LHCN-M2 (cell line): ENCODE results near the gene PRKAR1B. TPM values are rescaled to one million over a fixed set of nuclear protein-coding genes. Genes with fewer than 3 reads are reported as not detected.

ENCODE experiments used
- DNase-seq: peaks from one replicate; pipeline ENCODE4 v3.0.0-alpha.2; 2012; ENCODE audit warnings: low read depth
- total RNA-seq: library from RNA; depleted of rRNA; stranded (reverse); fragments of >200 nt; gene quantifications from 2 replicates; pipeline ENCODE4 v1.2.3, GENCODE V29; 2014

PRKAR1B gene
- total RNA-seq, 1 experiment from 2014 or later, result 23.0 TPM

- no peak for DNase-seq
Observed at GRCh38 chr7:542131-542712, 184.9 kb downstream of the PRKAR1B start.

DNA sequence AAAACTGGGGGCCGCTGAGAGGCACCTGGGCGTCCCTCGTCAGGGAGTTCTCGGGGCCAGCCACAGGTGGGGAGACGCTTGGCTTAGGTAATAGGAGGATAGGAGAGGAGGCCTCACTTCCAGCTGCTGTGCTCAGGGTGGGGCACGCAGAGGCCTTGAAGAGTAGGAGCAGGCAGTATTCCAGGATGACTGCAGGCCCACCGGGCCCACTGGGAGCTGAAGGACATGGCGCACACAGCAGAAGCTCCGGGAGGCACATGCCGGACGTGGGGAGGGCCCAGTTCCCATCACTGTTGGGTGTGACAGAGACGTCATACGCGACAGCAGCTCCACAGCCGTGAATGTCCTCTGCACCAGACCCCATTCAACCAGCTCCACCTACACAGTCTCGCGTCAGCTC is 185.4 kb downstream of the PRKAR1B start:
- no peak for DNase-seq

DNA sequence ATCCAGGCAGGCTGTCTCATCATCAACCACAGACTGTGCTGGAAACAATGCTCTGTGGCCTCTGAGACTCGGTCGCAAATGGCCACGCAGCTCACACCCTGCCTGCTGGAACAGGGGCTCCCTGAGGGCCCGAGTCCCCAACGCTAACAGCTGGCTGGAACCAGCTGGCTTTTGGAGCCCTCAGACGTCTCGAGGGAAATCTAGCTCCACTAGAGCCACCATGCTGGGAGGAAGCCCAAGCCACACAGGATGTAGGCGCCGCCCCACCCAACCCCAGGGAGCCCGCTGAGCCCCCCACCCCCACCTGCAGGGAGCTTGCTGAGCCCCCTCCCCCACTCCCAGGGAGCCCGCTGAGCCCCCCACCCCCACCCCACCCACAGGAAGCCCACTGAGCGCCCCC is 186.1 kb downstream of the PRKAR1B start:
- DNase-seq, result no peak

DNA sequence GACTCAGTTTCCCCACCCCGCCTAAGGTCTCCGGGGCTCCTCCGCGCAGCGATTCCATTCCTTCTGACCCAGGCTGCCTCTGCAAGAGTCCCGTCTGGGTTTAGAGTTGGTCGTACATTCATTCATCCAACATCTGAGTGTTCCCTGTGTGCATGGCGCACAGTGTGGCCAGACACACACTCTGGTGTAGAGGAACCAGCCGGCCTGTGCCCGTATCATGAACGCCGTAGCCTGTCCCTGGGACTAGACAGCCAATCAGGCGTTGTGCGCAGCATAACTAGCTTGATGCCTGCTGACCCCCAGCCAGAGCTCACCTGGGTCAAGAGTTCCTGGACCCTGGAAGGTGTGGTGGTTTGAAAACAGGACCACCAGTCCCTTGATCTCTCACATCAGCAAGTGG is 186.5 kb downstream of the PRKAR1B start:
- DNase-seq, result no peak

DNA sequence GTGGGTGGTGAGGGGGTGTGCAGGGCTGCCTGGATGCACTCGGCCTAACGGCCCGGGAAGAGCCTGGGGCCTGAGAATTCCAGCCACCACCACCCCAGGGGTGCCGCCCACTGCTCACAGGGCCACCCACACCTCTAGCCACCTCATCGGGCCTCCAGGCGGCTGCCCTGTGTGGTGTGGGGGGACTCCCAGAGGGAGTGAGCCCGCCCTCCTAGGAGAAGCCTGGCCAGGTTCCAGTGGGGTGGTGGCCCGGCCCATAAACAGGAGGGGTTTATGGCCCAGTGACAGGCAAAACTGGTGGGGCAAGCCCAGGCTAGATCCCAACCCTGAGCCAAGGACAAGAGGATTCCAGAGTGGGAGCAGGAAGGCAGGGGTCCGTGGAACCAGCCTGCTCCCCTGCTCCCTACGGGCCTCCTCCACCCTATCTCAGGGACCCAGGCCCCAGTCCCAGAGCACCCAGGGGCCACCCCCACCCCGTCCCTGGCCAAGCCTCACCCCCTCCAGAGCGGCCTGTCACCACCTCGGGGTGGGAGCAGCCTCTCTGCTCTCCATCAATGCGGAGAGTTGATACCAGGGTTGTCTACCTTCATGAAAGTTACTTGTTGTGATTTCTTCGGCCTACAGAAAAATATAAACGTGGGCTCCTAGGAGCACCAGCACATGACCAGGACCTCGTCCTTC is 187.2 kb downstream of the PRKAR1B start:
- DNase-seq, result peak; percentile 70

- no peak for DNase-seq
Observed at GRCh38 chr7:538764-539685, 188.1 kb downstream of the PRKAR1B start.

DNA sequence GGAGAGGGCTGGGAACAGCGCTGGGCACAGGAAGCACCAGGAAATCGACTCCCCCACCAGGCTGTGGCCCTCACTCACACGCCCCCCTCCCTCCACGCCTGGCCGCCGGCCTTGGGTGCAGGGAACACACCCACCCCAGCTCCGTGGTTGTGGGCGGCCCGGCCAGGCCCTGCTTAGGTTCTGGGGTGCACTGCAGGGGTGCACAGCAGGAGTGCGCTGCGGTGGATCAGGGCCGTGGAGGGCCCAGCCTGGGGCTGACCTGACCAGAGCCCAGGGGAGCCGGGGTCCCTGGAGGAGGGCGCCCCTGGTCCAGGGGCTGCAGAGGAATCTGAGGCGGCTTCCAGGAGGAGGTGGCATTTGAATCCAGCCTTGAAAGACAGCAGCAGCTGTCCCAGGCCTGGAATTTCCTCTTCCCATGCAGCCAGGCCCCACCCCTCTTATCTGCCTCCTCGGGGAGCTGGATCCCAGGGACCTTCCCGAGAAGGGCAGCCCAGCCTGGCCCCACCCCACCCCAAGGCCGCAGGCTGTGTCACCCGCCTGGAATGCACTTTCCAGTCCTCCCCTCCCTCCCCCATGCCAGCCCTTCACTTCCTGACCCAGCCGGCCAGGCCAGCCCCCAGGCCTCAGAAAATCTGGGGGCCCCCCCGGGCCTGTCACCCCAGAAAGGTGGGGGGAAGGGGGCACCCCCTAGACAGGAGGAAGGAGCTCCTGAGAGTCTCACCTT is 189.0 kb downstream of the PRKAR1B start:
- DNase-seq, result peak; percentile 99

GRCh38 chr7:536231-536630 is 190.8 kb downstream of the PRKAR1B start:
- no peak for DNase-seq

GRCh38 chr7:534959-535358 is 192.1 kb downstream of the PRKAR1B start:
- DNase-seq, result no peak

GRCh38 chr7:534075-534474 is 193.0 kb downstream of the PRKAR1B start:
- DNase-seq, result no peak

- no peak for DNase-seq
Observed at GRCh38 chr7:533266-533665, 193.8 kb downstream of the PRKAR1B start.

DNA sequence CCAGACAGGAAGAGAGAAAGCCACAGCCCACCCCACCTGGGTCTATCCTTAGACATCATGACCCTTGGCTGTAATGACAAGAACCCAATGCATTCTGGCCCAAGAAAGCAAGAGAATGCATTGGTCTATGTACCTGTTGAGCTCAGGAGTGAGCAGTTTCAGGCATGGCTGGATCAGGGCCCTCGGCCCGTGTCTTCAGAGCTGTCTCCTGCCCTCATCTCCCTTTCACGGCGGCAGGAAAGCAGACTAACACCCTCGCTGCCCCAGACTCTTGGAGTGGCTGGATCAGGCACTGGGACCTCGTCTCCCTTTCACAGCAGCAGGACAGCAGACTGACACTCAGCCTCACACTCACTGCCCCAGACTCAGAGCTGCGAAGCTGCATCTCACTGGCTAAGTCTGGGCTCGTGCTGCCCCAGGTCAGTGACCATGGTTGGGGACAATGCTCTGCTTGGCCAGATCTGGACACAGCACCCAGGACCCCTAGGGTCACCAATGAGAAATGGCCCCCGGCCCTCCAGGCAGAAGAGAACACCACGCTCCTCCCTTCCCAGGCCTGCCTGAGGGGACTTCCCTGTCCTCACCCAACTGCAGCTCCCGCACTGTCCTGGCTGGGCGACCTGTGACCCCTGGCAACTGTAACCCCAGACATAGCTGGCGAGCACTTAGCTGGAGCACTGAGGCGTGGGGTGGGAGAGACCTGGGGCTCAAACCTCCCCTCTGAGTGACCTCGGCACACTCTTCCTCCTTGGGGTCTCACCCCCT is 194.5 kb downstream of the PRKAR1B start:
- no peak for DNase-seq

DNA sequence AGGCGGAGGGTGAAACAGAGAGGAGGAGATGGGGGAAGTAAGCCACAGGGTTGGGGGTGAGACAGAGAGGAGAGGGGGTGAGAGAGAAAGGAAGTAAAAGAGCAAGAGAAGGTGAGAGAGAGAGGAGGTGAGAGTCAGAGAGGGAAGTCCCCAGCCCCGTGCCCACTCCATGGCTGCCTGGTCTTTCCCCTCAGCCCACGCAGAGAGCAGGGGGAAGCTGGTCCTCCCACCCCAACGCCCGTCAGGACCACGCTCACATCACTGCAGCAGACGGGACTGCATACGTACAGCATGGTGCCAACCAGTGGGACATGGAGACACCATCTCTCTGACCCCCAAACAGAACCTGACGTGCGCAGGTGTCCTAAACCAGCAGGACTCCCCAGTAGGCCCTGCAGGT is 195.3 kb downstream of the PRKAR1B start:
- no peak for DNase-seq

DNA sequence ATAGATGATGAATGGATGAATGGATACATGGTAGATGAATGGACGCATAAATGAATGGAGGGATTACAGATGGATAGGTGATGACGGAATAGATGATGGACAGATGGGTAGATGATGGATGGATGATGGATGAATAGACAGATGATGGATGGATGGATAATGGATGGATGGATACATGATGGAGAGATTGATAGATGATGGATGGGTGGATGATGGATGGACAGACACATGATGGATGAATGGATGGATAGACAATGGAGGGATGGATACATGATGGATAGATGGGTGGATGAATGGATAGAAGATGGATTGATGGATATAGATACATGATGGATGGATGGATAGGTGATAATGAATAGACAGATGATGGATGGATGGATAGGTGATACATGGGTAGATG is 198.6 kb downstream of the PRKAR1B start:
- no peak for DNase-seq

GRCh38 chr7:527723-528122 is 199.4 kb downstream of the PRKAR1B start:
- DNase-seq, result no peak

- no peak for DNase-seq
Observed at GRCh38 chr7:526460-527034, 200.5 kb downstream of the PRKAR1B start.

DNA sequence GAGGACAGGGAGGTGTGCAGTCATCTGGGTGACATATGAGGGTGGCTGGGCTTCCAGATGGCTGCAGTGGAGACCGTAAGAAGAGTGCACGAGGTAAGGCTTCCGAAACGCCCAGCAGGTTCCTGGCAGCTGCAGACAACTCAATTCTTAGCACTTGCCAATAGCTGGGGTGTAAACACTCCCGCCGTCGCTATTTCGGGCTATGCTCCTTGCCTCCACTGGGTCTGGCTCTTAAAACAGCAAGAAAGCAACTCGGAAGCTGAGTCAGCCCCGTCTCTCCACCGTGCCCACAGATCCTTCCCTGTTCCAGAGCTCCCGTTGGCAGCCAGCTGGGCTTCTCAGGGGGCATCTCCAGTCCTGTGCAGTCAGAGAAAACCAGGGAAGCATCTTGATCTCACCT is 201.3 kb downstream of the PRKAR1B start:
- peak; percentile 67 for DNase-seq

- no peak for DNase-seq
Observed at GRCh38 chr7:524800-525199, 202.3 kb downstream of the PRKAR1B start.

DNA sequence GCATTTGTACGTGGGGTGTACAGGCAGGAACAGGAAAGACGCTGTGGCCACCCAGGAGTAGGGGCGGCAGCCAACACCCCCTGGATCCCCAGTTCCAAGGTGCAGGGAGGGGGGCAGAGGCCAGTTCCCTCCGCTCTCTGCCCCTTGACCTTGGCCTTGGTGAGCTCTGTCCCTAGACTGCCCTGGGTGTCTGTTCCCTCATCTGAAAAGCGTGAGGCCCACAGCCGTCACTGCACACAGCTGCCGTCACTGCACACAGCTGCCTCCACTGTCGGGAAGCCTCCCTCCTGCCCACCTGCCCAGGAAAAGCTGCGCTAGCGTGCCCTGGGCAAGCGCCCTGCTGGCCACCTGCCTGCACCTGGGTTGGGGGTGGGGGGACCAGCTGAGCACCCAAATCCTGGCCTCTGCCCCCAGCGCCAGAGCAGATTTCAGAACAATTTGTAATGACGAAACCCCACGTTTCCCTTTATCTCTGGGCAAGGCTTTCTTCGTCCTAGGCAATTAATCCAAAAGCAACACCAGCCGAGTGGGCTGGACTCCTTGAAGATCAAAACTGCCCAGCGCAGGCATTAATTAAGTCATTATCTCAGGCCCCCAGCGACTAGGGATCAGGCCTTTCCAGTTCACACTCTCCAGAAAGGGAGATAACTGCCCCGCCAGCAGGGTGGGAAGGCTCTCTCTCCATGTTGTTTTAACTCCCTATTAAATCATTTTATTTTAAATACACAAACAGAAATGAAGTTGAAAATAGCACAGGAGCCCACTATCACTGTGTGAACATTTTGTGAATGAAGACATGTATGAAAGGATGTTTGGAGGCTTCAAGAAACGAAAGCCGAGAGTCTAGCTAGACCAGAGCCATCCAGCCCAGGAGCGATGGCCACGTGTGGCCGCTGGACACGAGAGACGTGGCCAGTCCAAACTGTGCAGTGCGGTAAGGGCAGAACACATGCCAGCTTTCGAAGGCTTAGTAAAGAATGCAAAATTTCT is 203.4 kb downstream of the PRKAR1B start:
- DNase-seq, result no peak

DNA sequence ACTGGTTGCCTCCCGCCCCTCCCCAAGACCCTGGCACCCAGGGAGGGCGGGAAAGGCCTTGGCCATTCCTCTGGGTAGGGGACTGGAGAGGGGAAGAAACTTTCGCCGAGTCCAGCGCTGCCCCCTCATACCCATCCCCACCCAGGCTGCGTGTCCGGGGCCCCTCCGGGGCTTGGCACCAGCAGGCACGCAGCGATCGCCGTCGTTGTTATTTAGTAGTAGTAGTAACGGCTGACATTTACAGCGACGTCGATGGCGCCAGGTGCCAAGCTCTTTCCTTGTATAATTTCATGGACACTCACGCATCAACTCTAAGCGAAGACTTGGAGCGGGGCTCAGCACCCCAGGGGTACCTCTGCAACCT is 204.1 kb downstream of the PRKAR1B start:
- no peak for DNase-seq
